Activated effector memory CD4-positive, alpha-beta T cell treated with Interleukin-2 at 50 U/mL for 16 hours (primary cell): ENCODE results near the gene ZNRF1.
A peak's percentile ranks its signal among the peaks of the same experiment; 100 is the strongest.
"Not testable (repeated sequence)": the region's sequence is repeated elsewhere in the genome, so short reads cannot be mapped to it uniquely, and the experiment has no call there.

ENCODE experiments used
- DNase-seq: peaks from one replicate; pipeline ENCODE4 v3.0.0-alpha.2; 2020

ZNRF1 gene

GRCh38 chr16:75081179-75081859 lies 82.5 kb downstream of the ZNRF1 start:
- DNase-seq = no peak

GRCh38 chr16:75083813-75084212 lies 85.0 kb downstream of the ZNRF1 start:
- DNase-seq = no peak

DNA sequence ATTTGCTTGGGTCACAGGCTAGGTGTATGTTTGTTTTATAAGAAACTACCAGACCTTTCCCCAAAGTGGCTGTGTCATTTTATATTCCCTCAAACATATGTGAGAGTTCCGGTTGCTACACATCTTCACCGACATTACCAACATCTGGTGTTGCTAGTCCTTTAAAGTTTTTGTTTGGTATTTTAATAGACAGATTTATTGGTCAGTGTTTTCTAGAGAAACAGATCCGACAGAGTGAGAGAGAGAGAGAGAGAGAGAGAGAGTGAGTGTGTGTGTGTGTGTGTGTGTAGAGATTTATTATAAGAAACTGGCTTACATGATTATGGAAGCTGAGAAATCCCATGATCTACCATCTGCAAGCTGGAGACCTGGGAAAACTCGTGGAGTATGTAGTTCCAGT lies 86.7 kb downstream of the ZNRF1 start:
- no peak for DNase-seq

- DNase-seq = no peak
Observed at GRCh38 chr16:75086281-75086680, 87.5 kb downstream of the ZNRF1 start.

DNA sequence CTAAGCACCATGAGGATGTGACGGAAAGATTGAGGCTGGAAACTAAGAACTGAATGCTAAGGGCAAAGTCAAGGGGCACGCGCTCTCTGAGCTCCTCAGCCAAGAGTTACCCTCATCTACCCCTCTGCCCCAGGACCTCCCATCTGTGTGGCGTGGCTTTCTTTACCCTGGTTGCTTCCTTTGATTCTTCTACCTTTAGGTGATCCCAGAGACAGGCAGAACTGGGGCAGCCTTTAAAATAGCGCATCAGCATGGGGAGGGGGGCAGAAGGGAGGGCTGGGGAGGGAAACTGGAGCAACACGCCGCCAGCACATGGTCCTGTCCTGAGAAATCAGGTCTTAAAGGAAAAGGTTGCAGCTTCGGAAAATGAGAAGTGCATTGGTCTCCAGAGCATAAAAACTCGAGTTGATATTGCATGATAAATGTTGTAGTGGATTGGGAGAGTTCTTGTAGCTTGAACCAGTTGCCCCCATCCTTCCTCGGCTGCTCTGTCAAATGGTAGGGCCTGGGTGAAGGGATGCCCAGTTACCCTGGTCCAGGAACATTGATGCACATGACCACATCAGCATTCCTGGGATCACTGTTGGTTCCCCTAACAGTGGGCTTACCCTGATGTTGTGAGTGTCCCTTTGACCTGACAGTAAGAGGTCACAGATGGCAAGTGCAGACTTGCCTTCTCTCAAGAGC lies 88.0 kb downstream of the ZNRF1 start:
- DNase-seq = no peak

- no peak for DNase-seq
Observed at GRCh38 chr16:75087375-75087979, 88.7 kb downstream of the ZNRF1 start.

- no peak for DNase-seq
Observed at GRCh38 chr16:75088216-75088615, 89.4 kb downstream of the ZNRF1 start.

DNA sequence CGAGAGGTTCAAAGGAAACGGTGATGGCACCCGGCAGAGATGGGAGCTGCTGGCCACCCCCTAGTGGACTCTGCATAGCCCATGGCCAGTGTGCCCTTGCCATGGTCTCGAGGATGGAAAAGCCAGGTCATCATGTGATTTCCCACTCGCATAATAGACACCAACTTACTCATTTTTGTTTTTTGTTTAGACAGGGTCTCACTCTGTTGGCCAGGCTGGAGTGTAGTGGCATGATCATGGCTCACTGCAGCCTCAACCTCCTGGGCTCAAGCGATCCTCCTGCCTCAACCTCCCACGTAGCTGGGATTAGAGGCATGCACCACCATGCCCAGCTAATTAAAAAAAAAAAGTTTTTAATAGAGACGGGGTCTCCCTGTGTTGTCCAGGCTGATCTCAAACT lies 90.1 kb downstream of the ZNRF1 start:
- DNase-seq = no peak

DNA sequence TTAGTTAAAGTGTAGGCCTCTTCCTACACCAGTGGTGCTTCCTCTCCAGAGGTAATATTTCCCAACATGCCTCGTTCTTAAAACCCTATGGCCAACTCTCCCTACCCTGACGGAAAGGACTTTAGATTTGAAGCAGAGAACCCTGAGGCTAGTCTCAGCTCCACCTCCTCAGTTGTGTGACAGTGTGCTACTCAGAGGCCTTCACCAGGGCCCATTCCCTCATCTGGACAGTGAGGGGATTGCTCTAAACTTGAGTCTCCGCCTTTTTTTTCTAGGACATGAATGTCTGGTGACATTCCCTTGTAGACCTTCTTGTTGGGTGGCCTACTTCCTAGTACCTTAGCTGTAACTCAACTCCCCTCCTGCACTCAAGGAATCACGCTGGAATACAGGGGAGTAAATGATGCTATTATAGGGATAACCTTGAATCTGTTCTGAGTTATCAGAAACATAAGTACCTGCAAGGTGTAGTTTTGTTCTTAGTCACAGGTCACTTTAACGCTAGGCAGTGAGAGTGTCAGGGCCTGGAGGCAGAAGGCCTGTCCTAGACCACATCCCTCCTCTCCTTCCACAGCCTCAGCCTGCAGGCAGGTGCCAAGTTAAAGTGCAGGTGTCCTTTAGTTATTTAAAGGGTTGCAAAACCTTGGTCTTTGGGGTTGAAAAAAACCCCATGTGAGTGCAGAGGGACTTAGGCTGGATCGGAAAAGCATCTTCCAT lies 90.8 kb downstream of the ZNRF1 start:
- no peak for DNase-seq

GRCh38 chr16:75090899-75091298 lies 92.1 kb downstream of the ZNRF1 start:
- DNase-seq = not testable (repeated sequence)

GRCh38 chr16:75091619-75092018 lies 92.8 kb downstream of the ZNRF1 start:
- not testable (repeated sequence) for DNase-seq

DNA sequence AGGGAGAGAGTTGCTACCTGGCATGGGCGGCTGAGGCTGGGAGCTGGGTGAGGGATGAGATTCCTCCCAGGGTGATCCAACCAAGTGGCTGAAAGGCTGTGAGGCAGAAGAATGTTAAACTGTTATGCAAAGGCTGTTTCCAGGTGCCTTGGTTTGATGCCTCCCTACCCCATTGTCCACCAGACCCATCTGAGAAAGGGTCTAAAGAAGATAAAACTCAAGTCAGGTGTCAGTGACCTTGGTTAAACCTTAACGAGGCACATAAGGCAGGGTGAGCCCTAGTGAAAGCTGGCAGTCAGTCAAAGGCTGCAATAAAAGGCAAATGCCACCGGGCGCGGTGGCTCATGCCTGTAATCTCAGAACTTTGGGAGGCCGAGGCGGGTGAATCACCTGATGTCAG lies 94.0 kb downstream of the ZNRF1 start:
- DNase-seq = no peak

GRCh38 chr16:75093598-75094540 lies 95.0 kb downstream of the ZNRF1 start:
- no peak for DNase-seq

- DNase-seq = no peak
Observed at GRCh38 chr16:75095204-75095621, 96.4 kb downstream of the ZNRF1 start.

DNA sequence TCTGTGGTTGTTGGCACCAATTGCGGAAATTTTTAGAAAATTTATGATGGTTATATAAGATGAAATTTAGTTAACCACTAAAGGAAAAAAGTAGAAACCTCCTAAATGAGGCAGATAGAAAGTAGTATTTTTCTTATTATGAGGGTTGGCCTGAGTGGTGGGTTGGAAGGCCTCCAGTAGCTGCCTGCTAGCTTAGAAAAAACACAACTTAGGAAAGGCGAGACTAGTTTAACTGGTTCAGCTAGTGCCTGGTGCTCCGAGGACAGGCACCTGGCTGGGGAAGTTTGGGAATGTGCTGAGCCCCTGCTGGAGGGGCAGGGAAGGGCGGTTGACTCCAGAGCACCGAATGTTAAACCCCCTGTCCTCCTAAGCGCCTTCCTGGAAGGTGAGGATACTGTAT lies 97.8 kb downstream of the ZNRF1 start:
- DNase-seq = no peak

- DNase-seq = no peak
Observed at GRCh38 chr16:75097191-75097761, 98.5 kb downstream of the ZNRF1 start.

- DNase-seq = peak; percentile 66
Observed at GRCh38 chr16:75097941-75098901, 99.4 kb downstream of the ZNRF1 start.

DNA sequence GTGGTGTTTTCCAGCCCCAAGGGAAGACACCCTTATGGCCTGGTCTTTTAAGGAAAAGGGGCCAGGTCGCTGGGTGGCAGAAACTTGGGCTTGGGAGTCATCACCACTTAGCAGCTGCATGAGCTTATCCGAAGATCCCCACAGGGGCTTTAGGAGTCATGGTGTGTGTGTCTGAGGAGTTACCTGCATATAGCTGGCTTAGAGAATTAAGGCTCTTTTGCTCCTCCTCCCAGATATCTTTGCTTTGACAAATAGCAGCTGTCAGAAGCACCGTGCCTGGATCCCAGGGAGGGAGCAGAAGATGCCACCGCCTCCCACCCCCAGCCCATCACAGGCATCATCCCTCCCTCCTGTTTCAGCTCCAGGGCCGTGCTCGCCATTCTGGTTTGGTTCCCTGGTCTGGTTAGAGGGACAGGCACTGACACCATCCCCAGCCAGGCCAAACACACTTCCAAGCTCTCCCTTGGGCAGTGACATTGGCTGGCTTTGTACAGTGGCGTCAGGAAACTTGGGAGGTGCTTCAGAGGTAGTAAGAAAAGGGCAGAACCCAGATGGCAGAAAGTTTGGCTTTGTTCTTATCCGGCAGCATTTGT lies 100.3 kb downstream of the ZNRF1 start:
- no peak for DNase-seq

DNA sequence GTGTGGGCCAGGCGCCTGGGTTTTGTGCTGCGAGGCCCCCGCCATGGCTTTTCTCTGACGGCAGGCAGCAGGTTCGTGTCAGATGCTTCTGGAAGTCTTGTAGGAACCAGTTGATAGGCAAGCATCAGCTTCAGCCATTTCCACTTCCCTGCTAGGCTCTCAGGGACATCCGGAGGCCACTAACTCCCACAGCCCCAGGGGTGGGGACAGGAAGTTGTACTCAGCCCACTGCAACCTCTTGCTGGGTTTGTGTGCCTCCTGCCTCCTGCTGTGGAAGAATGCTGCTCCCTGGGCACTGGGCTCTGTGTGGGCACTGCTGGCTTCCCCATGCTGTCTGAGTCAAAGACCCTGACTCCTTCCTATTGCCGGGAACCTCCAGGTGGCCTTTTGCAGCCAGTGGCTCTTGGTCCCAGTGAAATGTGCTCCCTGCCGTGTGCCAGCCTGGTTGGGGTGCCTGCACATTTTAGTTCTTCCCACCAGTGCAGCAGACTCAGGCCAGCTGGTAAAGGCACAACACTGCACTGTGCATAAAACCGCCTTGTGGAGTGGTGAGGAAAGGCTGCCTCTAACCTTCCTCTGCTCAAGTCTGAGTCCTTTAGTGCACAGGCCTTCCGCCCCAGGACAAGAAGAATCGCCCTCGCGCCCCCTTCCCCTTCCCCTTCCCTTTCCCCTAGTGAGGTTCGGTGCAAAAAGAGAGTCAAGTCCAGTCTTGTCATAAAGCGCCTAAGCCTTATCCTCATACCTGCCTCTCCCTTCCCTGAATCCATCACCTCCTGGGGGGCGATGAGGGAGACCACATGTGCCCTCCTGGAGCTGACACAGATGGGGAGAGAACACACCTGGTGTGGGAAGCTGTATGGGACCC lies 101.1 kb downstream of the ZNRF1 start:
- peak; percentile 35 for DNase-seq
